Gastrocnemius medialis (tissue), 4 donors: ENCODE data around the gene COL23A1.

Experiments
- POLR2A ChIP-seq, 2 donors: fragments of 450-650 bp; IDR thresholded peaks; one replicate each; pipeline ENCODE4 v1.6.1; 2017; ENCODE audit warnings: antibody characterized with exemption in 2 of 2, mild to moderate bottlenecking in 2 of 2, moderate library complexity in 2 of 2
- TF ChIP-seq, protein P1 (sequence below), 5 experiments: fragments of 450-650 bp in 3 of 5; fragments of 200-600 bp in 2 of 5; sonication (generic) in 2 of 5; IDR thresholded peaks in 4 of 5; conservative IDR thresholded peaks in 1 of 5; 1 replicate in 4 of 5; 2 replicates in 1 of 5; pipeline ENCODE4 v1.5.1; 2016 to 2019; ENCODE audit warnings: antibody characterized with exemption in 5 of 5, mild to moderate bottlenecking in 3 of 5, moderate library complexity in 3 of 5

DNA sequence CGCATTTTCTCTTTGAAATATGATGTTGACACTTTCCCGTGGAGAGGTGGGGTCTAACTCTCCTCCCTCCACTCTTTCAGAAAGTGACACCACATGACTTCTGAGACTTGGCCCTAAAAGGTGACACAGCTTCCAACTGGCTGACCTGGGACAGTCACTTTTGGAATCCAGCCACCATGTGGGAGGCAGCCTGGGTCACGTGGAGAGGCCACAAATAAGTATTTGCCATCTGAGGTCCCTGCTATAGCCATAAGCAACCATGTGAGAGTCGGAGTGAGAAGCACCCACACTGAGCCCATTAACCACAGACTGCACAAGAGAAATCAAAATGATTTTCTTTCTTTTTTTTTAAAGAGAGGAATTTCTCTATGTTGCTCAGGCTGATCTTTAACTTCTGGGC lies 353.5 kb downstream of the COL23A1 start:
- TF ChIP-seq, protein P1, sequence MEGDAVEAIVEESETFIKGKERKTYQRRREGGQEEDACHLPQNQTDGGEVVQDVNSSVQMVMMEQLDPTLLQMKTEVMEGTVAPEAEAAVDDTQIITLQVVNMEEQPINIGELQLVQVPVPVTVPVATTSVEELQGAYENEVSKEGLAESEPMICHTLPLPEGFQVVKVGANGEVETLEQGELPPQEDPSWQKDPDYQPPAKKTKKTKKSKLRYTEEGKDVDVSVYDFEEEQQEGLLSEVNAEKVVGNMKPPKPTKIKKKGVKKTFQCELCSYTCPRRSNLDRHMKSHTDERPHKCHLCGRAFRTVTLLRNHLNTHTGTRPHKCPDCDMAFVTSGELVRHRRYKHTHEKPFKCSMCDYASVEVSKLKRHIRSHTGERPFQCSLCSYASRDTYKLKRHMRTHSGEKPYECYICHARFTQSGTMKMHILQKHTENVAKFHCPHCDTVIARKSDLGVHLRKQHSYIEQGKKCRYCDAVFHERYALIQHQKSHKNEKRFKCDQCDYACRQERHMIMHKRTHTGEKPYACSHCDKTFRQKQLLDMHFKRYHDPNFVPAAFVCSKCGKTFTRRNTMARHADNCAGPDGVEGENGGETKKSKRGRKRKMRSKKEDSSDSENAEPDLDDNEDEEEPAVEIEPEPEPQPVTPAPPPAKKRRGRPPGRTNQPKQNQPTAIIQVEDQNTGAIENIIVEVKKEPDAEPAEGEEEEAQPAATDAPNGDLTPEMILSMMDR (IDR thresholded peaks at IDR 0.05 in 4 of 5, conservative IDR thresholded peaks at IDR 0.05 in 1 of 5) = no peak
- peak; percentile 68 to 74 for TF ChIP-seq POLR2A (IDR thresholded peaks at IDR 0.05)
